ENCODE measurements around the gene NUDT4.

GRCh38 chr12:93449277-93449676 is 71.6 kb downstream of the NUDT4 start:
- TF ChIP-seq GATA2 (IDR thresholded peaks at IDR 0.05; ENCODE audit: low read depth, low read length) (no peak), GATA3 (IDR thresholded peaks at IDR 0.05; ENCODE audit: low read depth, low read length) (no peak)
